GM21717 (cell line): Measurements from ENCODE around the gene ARHGAP24.
A peak's percentile ranks its signal among the peaks of the same experiment; 100 is the strongest.
"Not testable (repeated sequence)": the region's sequence is repeated elsewhere in the genome, so short reads cannot be mapped to it uniquely, and the experiment has no call there.

Experiments used
- ATAC-seq: cut with Tn5 transposase; IDR thresholded peaks from one replicate; pipeline ENCODE4 v1.9.1; 2021; ENCODE audit warnings: mild to moderate bottlenecking, moderate library complexity; ENCODE audit not compliant: unreplicated experiment

The ARHGAP24 gene

DNA sequence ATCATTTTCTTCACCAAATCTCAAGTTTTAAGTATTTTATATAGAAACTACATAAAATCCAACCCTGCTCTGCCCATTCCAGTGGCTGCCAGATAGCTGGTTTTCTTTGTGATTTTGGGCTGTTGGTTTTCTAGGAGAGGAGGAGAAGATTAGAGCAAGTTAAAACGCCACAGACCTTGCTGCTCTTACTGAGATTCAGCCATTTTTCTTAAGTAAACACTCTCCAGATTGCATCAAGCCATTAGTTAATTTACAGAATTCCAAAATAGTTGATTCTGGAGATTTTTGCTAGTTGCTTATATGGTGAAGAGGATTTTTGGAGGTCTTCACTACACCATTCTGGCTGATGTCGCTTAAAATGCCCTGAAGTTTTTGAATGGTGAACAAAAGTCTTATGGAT lies 518.7 kb downstream of the ARHGAP24 start:
- no peak for ATAC-seq

GRCh38 chr4:85994576-85994975 lies 519.6 kb downstream of the ARHGAP24 start:
- no peak for ATAC-seq

DNA sequence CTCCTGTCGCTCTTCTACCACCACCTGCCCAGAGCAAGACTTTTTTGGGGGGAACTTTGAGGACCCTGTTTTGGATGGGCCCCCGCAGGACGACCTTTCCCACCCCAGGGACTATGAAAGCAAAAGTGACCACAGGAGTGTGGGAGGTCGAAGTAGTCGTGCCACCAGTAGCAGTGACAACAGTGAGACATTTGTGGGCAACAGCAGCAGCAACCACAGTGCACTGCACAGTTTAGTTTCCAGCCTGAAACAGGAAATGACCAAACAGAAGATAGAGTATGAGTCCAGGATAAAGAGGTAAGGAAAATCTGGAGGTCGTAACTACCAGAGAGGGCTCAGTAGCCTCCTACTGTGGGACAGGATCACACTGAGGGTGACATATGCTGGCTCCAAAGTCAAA lies 520.4 kb downstream of the ARHGAP24 start:
- ATAC-seq, result no peak

DNA sequence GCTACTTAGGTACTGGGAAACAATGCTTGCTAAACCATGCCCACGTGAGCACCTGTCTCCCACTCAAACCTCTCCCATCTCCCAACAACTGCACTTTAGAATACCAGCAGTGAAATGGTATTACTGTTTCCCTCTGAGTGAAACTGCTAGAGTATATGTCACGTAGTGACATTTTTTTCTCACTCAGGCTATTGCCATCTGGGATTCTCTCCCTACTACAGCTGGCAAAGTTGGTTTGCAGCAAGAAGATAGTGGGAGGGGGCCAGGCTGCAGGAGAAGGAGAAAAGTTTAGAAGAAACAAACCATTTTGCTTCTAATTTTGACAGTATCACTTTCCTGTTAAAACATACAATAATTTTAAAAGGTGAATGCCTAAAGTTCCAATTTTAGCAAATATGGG lies 526.6 kb downstream of the ARHGAP24 start:
- no peak for ATAC-seq

GRCh38 chr4:86004030-86004429 lies 529.1 kb downstream of the ARHGAP24 start:
- no peak for ATAC-seq

DNA sequence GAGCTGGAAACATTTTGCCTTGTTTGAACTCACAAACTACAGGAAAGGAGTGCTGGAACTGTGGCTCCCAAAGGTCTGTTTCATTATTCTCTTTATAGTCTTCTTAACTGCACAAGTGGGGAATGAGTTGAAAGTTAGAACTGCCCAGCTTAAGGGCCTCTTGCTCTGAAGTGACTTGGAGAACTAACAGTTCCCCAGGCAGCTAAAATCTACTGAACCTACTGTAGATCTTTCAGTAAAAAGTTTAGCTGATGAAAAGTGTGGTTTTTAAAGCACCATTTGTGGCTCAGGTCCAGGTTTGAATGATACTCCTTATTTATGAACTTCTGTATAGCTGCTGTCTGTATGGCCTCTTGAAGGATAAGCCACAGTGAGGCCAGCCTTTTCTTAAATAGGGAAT lies 531.1 kb downstream of the ARHGAP24 start:
- ATAC-seq, result no peak

DNA sequence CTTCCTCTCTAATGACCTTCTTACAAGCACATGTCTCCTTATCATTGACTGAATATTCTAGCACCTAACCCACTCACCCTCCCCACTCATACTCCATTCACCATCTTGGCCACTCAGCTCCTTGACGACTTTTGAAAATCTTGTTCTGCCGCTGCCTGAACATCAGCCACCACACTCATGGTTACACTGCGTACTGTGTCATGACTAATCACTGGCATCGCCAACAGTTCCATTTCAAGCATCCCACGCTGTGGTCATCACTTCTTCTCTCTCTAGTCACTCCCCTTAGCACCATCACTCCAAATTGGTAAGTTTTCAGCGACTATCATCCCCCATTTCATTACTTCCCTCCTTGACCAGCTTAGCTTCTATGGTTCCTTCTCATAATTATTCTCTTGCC lies 532.1 kb downstream of the ARHGAP24 start:
- no peak for ATAC-seq

- no peak for ATAC-seq
Observed at GRCh38 chr4:86011117-86011516, 536.2 kb downstream of the ARHGAP24 start.

- no peak for ATAC-seq
Observed at GRCh38 chr4:86013621-86014020, 538.7 kb downstream of the ARHGAP24 start.

DNA sequence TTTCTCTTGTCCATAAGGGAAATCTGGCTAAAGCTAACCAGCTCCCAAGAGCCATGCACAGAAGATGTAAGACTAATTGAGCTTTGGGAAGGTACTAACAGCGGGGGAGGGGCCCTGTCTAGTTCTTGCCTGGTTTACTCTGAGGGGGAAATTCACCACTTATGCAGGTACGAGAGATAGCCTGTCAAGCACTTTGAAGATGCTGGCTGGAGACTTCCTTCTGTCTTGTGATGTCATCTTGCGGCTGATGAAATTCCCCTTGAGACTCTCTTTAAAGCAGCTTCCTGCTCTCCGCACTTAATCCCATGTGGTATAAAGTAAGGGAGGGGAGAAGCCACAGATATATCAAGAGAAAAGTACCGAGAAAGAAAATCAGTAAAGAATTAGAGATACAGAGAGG lies 539.6 kb downstream of the ARHGAP24 start:
- peak; percentile 88 for ATAC-seq

DNA sequence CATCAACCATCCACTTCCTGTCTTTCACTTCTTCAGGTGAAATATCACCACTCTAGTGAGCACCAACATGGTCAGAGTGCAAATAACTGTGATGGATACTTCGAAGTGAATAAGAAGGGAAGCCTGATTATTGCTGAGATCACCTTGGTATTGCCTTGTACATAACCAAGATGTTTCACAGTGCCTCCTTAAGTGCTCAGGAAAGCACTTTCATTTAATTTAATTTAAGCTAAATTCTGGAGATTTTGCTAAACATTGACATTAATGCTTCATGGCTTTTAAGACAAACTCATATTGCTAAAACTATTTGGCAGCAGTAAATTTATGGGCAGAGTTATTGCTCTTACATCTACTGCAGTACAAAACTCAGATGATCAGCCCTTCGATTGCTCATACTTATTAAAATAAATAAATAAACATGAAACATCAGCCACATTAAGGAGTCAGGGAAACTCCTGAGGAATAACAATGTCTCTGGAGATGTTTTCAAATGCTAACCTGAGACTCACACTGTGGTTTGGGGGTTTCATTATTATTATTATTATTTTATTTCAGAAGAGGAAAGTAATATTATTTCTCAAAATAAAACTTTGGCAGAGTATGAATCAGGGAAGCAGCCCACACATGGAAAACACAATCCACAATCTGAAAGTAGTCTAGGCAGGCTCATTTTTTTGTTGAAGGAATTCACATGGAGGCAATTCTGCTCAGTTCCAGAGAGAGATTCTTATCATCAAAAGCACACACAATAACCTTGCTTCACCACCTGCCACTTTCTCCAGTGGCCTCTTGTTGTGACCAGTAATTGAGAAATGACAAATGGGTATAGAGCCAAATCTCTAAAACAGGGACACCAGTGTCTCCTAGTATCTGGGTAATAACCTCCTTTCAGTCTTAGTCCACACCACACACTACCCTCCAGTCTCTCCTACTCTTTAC lies 540.7 kb downstream of the ARHGAP24 start:
- ATAC-seq, result no peak

- no peak for ATAC-seq
Observed at GRCh38 chr4:86019362-86019761, 544.4 kb downstream of the ARHGAP24 start.

DNA sequence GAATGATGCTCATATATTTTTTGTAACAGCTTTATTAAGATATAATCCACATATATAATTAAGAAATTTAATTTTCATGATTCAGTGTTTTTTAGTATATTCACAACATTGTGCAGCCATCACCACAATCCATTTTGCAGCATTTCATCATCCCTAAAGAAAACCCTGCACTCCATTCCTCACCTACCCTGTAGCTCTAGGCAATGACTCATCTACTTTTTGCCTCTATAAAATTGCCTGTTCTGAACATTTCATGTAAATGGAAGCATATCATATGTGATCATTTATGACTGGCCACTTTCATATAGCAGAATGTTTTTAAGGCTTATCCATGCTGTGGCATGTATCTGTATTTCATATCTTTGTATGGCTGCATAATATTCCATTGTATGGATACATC lies 545.0 kb downstream of the ARHGAP24 start:
- ATAC-seq, result no peak

DNA sequence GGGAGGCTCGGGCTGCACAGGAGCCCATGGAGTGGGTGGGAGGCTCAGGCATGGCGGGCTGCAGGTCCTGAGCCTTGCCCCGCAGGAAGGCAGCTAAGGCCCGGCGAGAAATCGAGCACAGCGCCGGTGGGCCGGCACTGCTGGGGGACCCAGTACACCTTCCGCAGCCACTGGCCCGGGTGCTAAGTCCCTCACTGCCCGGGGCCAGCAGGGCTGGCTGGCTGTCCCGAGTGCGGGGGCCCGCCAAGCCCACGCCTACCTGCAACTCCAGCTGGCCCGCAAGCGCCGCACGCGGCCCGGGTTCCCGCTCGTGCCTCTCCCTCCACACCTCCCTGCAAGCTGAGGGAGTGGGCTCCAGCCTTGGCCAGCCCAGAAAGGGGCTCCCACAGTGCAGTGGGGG lies 546.7 kb downstream of the ARHGAP24 start:
- not testable (repeated sequence) for ATAC-seq

DNA sequence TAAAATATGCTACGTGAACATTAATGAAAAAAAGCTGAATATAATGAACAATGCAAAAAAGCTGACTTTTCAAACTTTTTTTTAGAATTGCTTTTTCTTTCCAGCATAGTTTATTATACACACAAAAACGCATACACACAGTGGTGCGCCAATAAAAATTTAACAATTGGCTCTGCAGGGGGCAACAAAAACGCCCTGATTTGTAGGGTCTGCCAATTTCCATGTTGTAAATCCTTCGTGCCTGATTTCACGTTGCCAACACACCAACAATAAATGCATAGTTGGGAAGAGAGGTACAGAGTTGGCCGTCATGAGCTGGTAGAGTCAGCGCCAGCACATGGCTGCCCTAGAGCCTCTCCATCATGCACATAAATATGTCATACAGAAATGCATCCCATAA lies 551.8 kb downstream of the ARHGAP24 start:
- no peak for ATAC-seq

GRCh38 chr4:86031927-86032326 lies 557.0 kb downstream of the ARHGAP24 start:
- no peak for ATAC-seq

GRCh38 chr4:86032476-86033022 lies 557.6 kb downstream of the ARHGAP24 start:
- no peak for ATAC-seq

DNA sequence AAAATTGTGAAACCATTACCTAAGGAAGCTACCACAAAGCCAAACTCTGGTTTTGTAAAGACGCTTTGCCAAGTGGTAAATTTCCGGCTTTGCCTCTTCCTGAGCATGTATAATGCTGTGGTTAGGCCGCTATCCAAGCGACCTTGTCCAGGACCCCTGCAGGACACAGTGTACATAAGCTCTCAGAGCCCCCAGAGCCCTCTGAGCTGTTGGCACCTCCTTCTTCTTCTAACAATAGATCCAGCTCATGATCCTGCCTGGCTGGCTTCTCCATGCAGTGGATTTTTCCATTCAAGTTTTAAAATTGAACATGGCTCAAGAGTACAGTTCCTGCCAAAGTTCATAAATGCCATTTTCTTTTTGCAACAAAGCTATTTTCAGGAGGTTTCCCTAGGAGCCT lies 558.2 kb downstream of the ARHGAP24 start:
- ATAC-seq, result no peak

DNA sequence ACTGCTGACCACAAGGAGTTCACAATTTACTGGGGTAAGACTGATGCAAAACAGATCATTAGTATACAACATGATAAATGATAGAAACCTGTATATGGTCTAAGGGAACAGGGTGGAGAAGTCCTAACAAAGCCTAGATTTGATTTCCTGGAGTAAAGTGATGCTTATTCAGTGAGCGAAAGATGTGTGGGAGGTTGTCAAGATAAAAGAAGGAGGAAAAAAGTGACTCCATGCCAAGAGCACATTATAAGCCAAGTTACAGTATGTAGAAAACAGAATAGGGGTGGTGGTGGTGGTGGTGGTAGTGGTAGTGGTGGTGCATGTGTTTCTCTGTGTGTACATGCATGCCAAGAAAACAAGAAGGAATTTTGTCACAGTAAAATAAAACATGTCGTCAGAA lies 559.7 kb downstream of the ARHGAP24 start:
- no peak for ATAC-seq

DNA sequence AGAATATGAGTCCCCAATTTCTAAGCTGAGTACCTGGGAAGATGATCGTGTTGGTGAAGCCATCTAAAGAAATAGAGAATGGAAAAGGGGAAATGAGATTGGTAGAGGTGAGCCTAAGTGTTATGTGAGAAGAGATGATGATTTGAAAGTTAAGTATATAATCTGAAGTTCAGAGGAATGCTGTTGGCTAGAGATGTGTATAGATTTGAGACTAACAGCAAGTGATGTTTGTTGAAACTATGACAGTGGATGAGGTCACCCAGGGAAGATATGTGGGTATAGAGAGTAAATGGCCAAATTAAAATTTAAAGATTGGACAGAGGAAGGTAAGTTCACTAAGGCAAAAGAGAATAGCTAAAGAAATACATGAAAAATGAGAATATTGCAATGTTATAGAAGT lies 560.7 kb downstream of the ARHGAP24 start:
- no peak for ATAC-seq

- ATAC-seq, result no peak
Observed at GRCh38 chr4:86036736-86037135, 561.8 kb downstream of the ARHGAP24 start.

DNA sequence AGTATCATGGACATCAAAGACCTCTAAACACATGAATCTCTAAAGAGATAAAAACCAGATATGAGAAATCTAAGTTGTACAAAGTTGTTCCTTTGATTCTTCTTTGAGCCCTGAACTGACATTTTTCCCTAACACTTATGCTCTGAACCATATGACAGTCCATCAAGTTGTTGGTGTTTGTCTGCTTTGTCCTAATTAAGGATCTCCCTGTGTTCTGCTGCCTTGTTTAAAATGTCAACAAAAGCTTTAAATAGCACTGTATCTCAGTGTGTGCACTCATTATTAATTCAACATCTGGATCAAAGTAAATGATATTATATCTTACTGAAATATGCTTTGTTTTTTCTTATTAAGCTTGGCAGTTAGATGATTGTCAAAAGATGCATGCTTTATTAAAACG lies 563.1 kb downstream of the ARHGAP24 start:
- ATAC-seq, result no peak
